HG02588 (cell line): Measurements from ENCODE around the gene ZNF35.
"Not testable (repeated sequence)": the region's sequence is repeated elsewhere in the genome, so short reads cannot be mapped to it uniquely, and the experiment has no call there.

Source experiments
- ATAC-seq: cut with Tn5 transposase; IDR thresholded peaks from one replicate; pipeline ENCODE4 v1.9.1; 2021; ENCODE audit warnings: mild to moderate bottlenecking, moderate library complexity; ENCODE audit not compliant: unreplicated experiment

The ZNF35 gene

GRCh38 chr3:44648564-44649229 lies at the start of gene ZNF35:
TSS of gene ZNF35 (plus strand) at chr3:44648732. CDS start at chr3:44651068, 2,336 bp downstream.
- peak; percentile 93 for ATAC-seq

DNA sequence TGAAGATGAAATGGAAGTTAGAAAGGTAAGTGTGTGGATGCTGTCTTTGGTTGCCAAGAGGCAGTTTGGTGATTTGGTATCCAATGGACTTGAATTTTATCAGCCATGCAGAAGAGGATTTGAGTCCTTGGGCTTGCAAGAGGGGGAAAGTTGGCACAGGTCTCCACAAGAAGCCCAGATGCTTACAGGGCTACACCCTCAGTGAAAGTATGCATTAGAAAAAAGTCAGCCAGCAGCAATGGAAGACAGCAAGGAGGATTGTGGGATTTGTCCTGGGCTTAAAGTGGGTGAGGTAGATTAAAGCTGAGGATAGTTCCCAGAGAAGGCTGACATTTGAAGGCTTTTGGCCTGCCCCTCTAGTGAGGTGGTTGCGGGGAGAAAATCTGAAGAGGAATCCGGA lies 46.8 kb upstream of the ZNF35 start:
- no peak for ATAC-seq

DNA sequence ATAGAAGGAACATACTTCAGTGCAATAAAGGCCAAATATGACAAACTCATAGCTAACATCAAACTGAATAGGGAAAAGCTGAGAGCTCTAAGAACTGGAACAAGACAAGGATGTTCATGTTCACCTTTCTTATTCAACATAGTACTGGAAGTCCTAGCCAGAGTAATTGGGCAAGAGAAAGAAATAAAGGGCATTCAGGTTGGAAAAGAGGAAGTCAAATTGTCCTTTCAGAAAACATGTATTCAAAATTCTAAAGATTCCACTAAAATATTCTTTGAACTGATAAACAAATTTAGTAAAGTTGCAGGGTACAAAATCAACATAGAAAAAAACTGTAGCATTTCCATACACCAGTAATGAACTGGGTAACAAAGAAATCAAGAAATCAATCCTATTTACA lies 35.9 kb upstream of the ZNF35 start:
- ATAC-seq = no peak

DNA sequence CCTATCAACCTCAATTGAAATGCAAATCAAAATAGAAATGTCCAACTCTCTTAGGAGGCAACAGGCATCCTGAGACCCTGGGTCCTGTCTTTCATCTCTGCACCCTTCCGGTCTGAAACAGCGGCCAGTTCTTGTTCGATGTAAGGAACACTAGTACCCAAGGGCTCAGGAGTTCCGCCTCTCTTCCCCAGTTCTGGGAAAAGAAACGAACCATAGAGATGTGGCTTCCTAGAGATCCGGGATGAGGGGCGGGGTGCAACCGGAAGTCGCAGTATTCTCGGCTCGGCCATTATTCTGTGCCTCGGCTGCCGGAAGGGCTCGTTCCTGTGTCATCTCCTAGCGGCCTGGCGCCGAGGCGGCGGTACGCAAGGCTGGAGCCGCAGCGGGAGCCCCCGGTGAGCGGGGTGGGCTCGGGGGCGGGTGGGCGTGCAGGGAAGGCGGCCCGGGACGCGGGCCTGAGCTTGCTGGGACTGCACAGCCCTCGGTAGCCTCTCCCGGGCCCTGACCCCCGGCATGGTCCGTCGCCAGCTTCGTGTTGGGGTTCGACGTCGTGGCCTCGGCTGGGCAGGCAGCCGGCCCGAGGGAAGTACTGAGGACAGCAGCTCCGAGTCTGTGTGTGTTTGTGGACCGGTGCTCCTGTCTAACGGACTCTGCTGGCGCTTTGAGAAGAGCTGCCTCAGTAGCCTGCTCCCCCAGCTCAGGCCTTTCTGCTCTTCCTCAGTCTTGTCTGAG lies 23.6 kb upstream of the ZNF35 start, which contains the start of gene ZNF197:
ZNF197 (plus strand) TSS at position 288 of the 732 bp plus-strand sequence. CDS start 4,119 bp downstream, outside the sequence.
- ATAC-seq = peak; percentile 92

GRCh38 chr3:44628716-44629115 lies 19.8 kb upstream of the ZNF35 start:
- no peak for ATAC-seq

DNA sequence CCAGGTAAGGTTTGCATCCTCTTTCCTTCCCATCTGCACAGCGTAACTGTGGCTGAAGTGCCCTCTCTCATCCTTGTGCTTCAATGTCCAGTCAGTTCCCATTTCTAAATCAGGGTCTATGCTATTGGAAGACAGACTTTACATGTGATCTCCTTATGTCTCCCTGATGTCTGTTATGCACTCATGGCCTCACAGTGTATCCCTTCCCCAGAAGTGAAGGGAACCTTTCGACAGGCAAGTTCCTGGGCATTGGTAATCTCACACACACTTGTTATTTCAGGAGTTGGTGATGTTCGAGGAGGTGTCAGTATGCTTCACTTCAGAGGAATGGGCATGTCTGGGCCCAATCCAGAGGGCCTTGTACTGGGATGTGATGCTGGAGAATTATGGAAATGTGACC lies 16.3 kb upstream of the ZNF35 start:
- no peak for ATAC-seq

DNA sequence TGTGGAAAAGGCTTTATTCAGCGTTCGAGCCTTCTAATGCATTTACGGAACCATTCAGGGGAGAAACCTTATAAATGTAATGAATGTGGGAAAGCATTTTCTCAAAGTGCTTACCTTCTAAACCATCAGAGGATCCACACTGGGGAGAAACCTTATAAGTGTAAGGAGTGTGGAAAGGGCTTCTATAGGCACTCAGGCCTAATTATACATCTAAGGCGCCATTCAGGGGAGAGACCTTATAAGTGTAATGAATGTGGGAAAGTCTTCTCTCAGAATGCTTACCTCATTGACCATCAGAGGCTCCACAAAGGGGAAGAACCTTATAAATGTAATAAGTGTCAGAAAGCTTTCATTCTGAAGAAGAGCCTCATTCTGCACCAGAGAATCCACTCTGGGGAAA lies 6.2 kb upstream of the ZNF35 start:
- ATAC-seq = no peak

DNA sequence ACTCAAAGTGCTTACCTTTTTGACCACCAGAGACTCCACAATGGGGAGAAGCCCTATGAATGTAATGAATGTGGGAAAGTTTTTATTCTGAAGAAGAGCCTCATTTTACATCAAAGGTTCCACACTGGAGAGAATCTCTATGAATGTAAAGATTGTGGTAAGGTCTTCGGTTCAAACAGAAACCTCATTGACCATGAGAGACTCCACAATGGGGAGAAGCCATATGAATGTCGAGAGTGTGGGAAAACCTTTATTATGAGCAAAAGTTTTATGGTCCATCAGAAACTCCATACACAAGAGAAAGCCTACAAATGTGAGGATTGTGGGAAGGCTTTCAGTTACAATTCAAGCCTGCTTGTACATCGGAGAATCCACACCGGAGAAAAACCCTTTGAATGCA lies 5.5 kb upstream of the ZNF35 start:
- no peak for ATAC-seq

DNA sequence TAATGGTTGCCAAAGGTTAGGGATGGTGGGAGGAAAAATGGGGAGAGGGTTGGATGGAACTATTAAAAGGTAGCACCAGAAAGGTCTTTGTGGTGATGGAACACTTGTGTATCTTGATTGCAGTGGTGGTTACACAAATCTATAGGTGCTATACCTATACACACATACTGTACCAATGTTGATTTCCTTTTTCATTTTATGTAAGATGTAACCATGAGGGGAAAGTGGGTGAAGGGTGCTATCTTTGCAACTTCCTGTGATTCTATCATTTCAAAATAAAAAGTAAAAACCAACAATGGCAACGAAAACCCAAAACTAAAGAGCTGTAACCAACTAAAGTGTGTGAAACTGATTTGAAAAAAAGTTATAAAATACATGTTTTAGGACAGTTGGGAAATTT lies 761 bp upstream of the ZNF35 start:
- no peak for ATAC-seq

GRCh38 chr3:44649709-44650108 lies 1.2 kb downstream of the ZNF35 start:
- no peak for ATAC-seq

GRCh38 chr3:44654039-44654438 lies 5.5 kb downstream of the ZNF35 start:
- no peak for ATAC-seq

- ATAC-seq = no peak
These were observed 10.5 kb downstream of the ZNF35 start for GRCh38 chr3:44659015-44659414.

DNA sequence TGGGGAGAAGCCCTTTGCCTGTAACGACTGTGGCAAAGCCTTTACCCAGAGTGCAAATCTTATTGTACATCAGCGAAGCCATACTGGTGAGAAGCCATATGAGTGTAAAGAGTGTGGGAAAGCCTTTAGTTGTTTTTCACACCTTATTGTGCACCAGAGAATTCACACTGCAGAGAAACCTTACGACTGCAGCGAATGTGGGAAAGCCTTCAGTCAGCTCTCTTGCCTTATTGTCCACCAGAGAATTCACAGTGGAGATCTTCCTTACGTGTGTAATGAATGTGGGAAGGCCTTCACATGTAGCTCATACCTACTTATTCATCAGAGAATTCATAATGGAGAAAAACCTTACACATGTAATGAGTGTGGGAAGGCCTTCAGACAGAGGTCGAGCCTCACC lies 10.9 kb downstream of the ZNF35 start:
- ATAC-seq = no peak

- ATAC-seq = no peak
These were observed 12.7 kb downstream of the ZNF35 start for GRCh38 chr3:44661189-44661588.

GRCh38 chr3:44665173-44665572 lies 16.6 kb downstream of the ZNF35 start:
- ATAC-seq = no peak

- ATAC-seq = no peak
These were observed 17.8 kb downstream of the ZNF35 start for GRCh38 chr3:44666346-44666745.

- no peak for ATAC-seq
These were observed 21.2 kb downstream of the ZNF35 start for GRCh38 chr3:44669760-44670159.

- ATAC-seq = not testable (repeated sequence)
These were observed 24.9 kb downstream of the ZNF35 start for GRCh38 chr3:44673466-44673865.

DNA sequence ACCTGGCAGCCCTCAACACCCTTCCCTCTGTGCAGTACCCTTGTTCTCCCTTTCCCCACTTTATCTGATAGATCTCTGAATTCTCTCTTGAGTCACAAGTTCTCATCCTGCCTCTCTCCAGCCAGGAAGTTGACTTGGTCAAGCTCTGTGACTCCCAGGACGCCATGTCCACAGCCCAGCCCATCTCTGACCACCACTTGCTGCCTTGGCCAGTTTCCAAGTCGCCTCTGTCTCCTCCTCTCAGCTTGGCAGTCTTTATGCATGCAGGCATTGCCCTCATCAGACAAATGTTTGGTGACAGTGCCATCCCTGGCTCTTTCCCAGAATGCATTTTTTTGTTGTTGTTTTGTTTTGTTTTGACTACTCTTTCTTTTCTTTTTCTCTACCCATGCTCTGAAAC lies 25.7 kb downstream of the ZNF35 start:
- no peak for ATAC-seq

GRCh38 chr3:44678480-44679116 lies 30.1 kb downstream of the ZNF35 start:
- ATAC-seq = no peak

DNA sequence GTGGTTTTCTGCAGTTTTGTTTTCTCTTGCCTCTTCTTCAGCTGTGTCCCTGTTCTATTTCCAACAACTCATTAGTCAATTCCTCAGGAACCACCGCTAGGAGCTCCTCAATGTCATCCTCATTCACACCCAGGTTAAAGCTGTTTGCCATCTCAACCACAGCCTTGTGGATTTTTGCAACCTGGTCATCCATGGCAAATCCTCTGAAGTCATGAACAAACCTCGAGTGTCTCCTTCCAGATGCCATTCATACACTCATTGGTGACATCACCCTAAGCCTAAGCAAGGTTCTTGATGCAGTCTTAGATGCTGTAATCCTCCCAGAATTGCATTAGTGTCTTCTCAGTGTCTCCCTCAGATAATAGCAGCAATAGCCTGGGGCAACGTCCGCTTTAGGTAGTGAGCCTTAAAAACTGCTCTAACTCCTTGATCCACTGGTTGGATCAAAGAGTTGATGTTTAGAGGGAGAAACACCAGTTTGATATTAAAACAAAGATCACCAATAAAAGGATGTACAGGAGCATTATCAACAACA lies 32.5 kb downstream of the ZNF35 start:
- ATAC-seq = no peak
